Activated CD8-positive, alpha-beta T cell treated with anti-CD3 and anti-CD28 coated beads for 36 hours (primary cell): ENCODE data around the gene ATF7. TPM values are rescaled to one million over a fixed set of nuclear protein-coding genes. Genes with fewer than 3 reads are reported as not detected.
A peak's percentile ranks its signal among the peaks of the same experiment; 100 is the strongest.

ENCODE experiments used
- ATAC-seq: fragments of 200-7000 bp; cut with Tn5 transposase; one replicate; pipeline ENCODE4 v1.10.0; 2021; ENCODE audit warnings: mild to moderate bottlenecking, moderate library complexity
- CTCF ChIA-PET: fragments of 350-600 bp; sonication (Branson Sonifier 250); formaldehyde crosslinking; loops from one replicate; lab custom pipeline; 2021; ENCODE audit warnings: antibody characterized with exemption; lab: Charles Lee
- POLR2A ChIA-PET: fragments of 350-600 bp; sonication (Branson Sonifier 250); formaldehyde crosslinking; loops from one replicate; lab custom pipeline; 2021; ENCODE audit warnings: antibody characterized with exemption; lab: Charles Lee
- DNase-seq: peaks from one replicate; pipeline ENCODE4 v3.0.0-alpha.2; 2020
- H3K27ac Mint-ChIP-seq: one replicate; pipeline ENCODE4 v1.8.0; 2021; ENCODE audit warnings: mild to moderate bottlenecking, mixed read lengths
- H3K27me3 Mint-ChIP-seq: one replicate; pipeline ENCODE4 v1.8.0; 2021; ENCODE audit warnings: mixed read lengths
- H3K36me3 Mint-ChIP-seq: one replicate; pipeline ENCODE4 v1.8.0; 2021; ENCODE audit warnings: low read depth, mixed read lengths
- H3K4me1 Mint-ChIP-seq: one replicate; pipeline ENCODE4 v1.8.0; 2021; ENCODE audit warnings: low read depth, mixed read lengths
- H3K4me3 Mint-ChIP-seq: one replicate; pipeline ENCODE4 v1.8.0; 2021; ENCODE audit warnings: mild to moderate bottlenecking, moderate library complexity, mixed read lengths
- H3K9me3 Mint-ChIP-seq: one replicate; pipeline ENCODE4 v1.8.0; 2021; ENCODE audit warnings: mixed read lengths
- intact Hi-C: fragments of 100-400 bp; cut with micrococcal nuclease; formaldehyde crosslinking; loops from one replicate; pipeline ENCODE4 v1.10.0; 2022
- total RNA-seq, 2 experiments: library from RNA; stranded (reverse); gene quantifications; one replicate each; pipeline ENCODE4 v1.2.3, GENCODE V29; 2021
- TF ChIP-seq, protein P1 (sequence below): fragments of 200-600 bp; IDR thresholded peaks from one replicate; pipeline ENCODE4 v1.8.0; 2022; ENCODE audit warnings: antibody characterized with exemption, mild to moderate bottlenecking

The ATF7 gene
- total RNA-seq, 2 experiments from 2014 or later = 22.0 to 22.6 TPM

DNA sequence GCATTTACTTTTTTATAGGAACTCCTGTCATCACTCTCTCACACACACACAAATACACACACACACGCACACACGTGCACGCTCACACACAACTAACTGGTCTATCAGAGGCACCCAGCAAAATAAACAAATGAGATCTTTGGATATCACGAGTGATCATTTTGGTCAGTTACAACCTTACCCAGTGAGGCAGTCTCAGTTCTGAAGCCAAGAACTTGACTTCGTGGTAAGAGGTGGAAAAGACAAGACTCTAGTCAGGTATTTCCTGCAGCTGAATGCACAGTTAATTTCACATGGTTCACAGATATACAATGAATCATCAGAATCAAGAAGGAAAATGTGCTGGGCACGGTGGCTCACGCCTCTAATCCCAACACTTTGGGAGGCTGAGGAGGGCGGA, 39.4 kb downstream of the ATF7 start:
- POLR2A ChIA-PET = no interaction called here
- CTCF ChIA-PET = interaction anchor here (1.9 kb wide), 1 partner anchor 43 kb away, joined by 6 read pairs; no protein-coding TSS in a partner anchor

DNA sequence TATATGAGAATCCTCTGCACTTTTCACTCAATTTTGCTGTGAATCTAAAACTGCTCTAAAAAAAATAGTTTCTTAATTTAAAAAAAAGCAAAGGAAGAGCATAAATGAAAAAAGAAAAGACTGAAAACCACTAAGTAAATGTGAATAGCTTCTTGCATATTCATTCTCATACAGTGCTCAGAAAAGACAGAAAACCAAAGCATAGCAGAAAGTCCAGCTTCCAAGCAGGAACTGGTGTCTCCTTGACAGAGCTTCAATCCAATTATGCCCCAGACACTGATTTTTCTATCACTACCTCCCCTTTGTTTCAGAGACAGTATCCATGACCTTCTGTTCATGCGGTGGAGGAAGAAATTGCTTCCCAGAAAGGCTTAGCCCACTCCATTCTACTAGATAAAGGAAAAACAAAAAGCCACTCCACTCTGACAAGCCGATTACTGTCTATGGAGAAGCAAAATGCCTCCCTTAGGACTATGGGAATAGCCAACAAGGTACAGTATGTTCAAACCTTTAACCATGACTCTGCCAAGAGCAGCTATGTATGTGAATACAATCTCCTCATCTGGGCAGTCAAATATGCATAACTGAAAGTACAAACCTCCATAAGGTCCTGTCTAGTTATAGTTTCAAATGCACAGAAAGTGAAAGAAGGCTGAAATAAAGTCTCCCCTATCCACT, 40.6 kb downstream of the ATF7 start:
- DNase-seq = no peak
- intact Hi-C loops = no loop called here
- Mint-ChIP-seq H3K27ac (no peak overlapping the region), H3K27me3 (no peaks in the 10 kb centered on the region), H3K36me3 (peaks cover 2% of the 10 kb centered on the region), H3K9me3 (no peaks in the 10 kb centered on the region), H3K4me1 (peaks cover 33% of the 10 kb centered on the region), H3K4me3 (no peak overlapping the region)
- ChIA-PET POLR2A (no interaction called here), CTCF (interaction anchor here (1.9 kb wide), 1 partner anchor 42 kb away, joined by 6 read pairs; no protein-coding TSS in a partner anchor)
- TF ChIP-seq, protein P1, sequence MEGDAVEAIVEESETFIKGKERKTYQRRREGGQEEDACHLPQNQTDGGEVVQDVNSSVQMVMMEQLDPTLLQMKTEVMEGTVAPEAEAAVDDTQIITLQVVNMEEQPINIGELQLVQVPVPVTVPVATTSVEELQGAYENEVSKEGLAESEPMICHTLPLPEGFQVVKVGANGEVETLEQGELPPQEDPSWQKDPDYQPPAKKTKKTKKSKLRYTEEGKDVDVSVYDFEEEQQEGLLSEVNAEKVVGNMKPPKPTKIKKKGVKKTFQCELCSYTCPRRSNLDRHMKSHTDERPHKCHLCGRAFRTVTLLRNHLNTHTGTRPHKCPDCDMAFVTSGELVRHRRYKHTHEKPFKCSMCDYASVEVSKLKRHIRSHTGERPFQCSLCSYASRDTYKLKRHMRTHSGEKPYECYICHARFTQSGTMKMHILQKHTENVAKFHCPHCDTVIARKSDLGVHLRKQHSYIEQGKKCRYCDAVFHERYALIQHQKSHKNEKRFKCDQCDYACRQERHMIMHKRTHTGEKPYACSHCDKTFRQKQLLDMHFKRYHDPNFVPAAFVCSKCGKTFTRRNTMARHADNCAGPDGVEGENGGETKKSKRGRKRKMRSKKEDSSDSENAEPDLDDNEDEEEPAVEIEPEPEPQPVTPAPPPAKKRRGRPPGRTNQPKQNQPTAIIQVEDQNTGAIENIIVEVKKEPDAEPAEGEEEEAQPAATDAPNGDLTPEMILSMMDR = no peak
- no peak for ATAC-seq

More for the DNA sequence above, 39.4 kb downstream of the ATF7 start:
- DNase-seq (no peak), ATAC-seq (peak; percentile 49)
- TF ChIP-seq, protein P1 = no peak
- intact Hi-C loops = no loop called here
- H3K27ac Mint-ChIP-seq = no peak overlapping the region
- H3K36me3 Mint-ChIP-seq = peaks cover 2% of the 10 kb centered on the region
- no peak overlapping the region for H3K4me3 Mint-ChIP-seq
- peaks cover 41% of the 10 kb centered on the region for H3K4me1 Mint-ChIP-seq
- H3K9me3 Mint-ChIP-seq = no peaks in the 10 kb centered on the region
- H3K27me3 Mint-ChIP-seq = no peaks in the 10 kb centered on the region

DNA sequence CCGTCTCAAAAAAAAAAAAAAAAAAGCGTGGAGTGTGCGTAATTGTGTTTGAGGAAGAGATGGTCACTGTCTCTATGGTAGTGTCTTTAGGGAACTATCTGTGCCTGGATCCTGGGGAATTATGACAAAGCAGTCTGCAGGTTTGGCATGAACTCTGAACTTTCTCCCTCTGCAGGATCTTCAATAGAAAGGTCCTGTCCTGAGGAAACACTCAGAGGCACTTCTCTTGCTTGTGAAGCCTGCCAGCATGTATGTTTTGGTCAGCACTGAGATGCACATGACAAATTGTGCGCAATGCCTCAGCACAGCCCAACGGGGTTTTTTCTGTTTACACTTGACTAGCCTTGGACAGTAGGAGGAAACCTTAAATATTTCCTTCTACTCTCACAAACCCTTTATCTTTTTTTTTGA, 46.6 kb downstream of the ATF7 start:
- intact Hi-C loops = no loop called here
- POLR2A ChIA-PET = no interaction called here
- H3K36me3 Mint-ChIP-seq = peaks cover 7% of the 10 kb centered on the region
- no peaks in the 10 kb centered on the region for H3K9me3 Mint-ChIP-seq
- CTCF ChIA-PET = no interaction called here
- DNase-seq = no peak
- H3K4me1 Mint-ChIP-seq = peaks cover 16% of the 10 kb centered on the region
- ATAC-seq = no peak
- no peaks in the 10 kb centered on the region for H3K27me3 Mint-ChIP-seq
- TF ChIP-seq, protein P1 = no peak
- H3K4me3 Mint-ChIP-seq = no peak overlapping the region
- no peak overlapping the region for H3K27ac Mint-ChIP-seq

DNA sequence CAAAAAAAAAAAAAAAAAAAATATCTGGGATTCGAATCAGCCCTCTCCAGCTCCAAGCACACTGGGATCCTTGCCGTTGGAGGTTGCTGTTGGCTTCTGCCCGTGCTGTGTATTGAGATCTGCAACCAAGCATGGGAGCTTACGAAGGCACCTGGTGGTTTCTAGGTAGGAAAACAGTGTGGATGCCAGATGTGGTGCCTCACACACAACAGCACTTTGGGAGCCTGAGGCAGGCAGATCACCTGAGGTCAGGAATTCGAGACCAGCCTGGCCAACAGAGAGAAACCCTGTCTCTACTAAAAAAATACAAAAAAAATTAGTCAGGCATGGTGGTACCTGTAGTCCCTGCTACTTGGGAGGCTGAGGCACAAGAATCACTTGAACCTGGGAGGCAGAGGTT, 47.4 kb downstream of the ATF7 start:
- ChIA-PET POLR2A (no interaction called here), CTCF (interaction anchor here (0.6 to 2.1 kb wide), 4 partner anchors 18 to 168 kb away, joined by 3 to 7 read pairs (median 4); no protein-coding TSS in a partner anchor)
- TF ChIP-seq, protein P1 = no peak
- H3K27me3 Mint-ChIP-seq = no peaks in the 10 kb centered on the region
- DNase-seq = no peak
- H3K27ac Mint-ChIP-seq = no peak overlapping the region
- H3K9me3 Mint-ChIP-seq = no peaks in the 10 kb centered on the region
- no peak for ATAC-seq
- H3K4me1 Mint-ChIP-seq = peaks cover 16% of the 10 kb centered on the region
- intact Hi-C loops = no loop called here
- H3K4me3 Mint-ChIP-seq = no peak overlapping the region
- peaks cover 7% of the 10 kb centered on the region for H3K36me3 Mint-ChIP-seq

DNA sequence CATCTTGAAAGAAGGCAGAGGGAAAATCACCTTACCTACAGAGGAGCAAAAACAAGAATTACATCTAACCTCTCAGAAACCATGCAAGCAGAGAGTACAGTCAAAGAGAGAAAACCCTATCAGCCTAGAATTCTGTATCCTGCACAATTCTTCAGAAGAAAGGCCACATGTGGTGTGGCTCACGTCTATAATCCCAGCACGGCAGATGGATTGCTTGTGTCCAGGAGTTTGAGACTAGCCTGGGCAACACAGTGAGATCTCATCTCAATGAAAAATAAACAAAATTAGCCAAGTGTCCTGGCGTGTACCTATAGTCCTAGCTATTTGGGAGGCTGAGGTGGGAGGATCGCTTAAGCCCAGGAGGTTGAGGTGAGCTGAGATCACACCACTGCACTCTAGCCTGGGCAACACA, 48.2 kb downstream of the ATF7 start:
- Mint-ChIP-seq H3K9me3 (no peaks in the 10 kb centered on the region), H3K4me3 (no peak overlapping the region), H3K36me3 (peaks cover 5% of the 10 kb centered on the region), H3K27ac (no peak overlapping the region), H3K4me1 (peaks cover 13% of the 10 kb centered on the region), H3K27me3 (no peaks in the 10 kb centered on the region)
- DNase-seq = no peak
- intact Hi-C loops = no loop called here
- TF ChIP-seq, protein P1 = no peak
- ChIA-PET CTCF (interaction anchor here (0.6 to 2.1 kb wide), 4 partner anchors 17 to 169 kb away, joined by 3 to 7 read pairs (median 4); no protein-coding TSS in a partner anchor), POLR2A (no interaction called here)
- ATAC-seq = peak; percentile 27
